Upper lobe of left lung (tissue), 4 donors: ENCODE data around the gene CABYR.

Source experiments
- CTCF ChIP-seq, 6 experiments: fragments of 450-650 bp in 4 of 6; fragments of 200-600 bp in 2 of 6; sonication (generic) in 2 of 6; IDR thresholded peaks; one replicate each; pipeline ENCODE4 v1.5.1; 2016 to 2019; ENCODE audit warnings: antibody characterized with exemption in 6 of 6
- EP300 ChIP-seq, 4 donors: sonication (generic); formaldehyde crosslinking; IDR thresholded peaks; one replicate each; pipeline ENCODE4 v1.5.1; 2017; ENCODE audit warnings: antibody characterized with exemption in 4 of 4, control low read depth in 2 of 4
- POLR2A ChIP-seq, 4 donors: fragments of 450-650 bp; IDR thresholded peaks; one replicate each; pipeline ENCODE4 v1.5.1; 2016 to 2017; ENCODE audit warnings: antibody characterized with exemption in 4 of 4, mild to moderate bottlenecking in 2 of 4
- POLR2AphosphoS5 ChIP-seq, 2 donors: sonication (generic); formaldehyde crosslinking; IDR thresholded peaks; one replicate each; pipeline ENCODE4 v1.5.1; 2017; ENCODE audit warnings: antibody characterized with exemption in 2 of 2

DNA sequence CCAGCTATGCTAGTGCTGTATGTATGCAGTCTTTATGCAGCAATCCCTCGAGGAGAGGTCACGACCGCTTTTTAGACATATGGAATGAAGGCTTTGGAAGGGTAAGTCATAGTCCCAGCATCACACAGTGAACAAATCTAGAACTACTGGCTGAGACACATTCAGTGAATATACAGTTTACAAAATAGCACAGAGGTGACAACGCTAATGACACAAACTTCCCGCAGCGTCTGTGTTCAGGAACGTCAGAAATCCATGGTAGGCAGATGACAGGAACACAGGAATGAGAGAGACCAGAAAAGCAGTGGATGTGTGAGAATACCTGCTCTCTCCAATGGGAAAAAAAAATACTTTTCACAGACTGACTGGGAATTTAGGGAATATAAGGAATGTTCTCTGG lies 29.6 kb downstream of the CABYR start:
- no peak for TF ChIP-seq CTCF (IDR thresholded peaks at IDR 0.05)
- no peak for TF ChIP-seq EP300 (IDR thresholded peaks at IDR 0.05)
- no peak for TF ChIP-seq POLR2A (IDR thresholded peaks at IDR 0.05)
- TF ChIP-seq POLR2AphosphoS5 (IDR thresholded peaks at IDR 0.05), result no peak
